ENCODE results near the gene EVI5L. TPM values are rescaled to one million over a fixed set of nuclear protein-coding genes. Genes with fewer than 3 reads are reported as not detected.
A peak's percentile ranks its signal among the peaks of the same experiment; 100 is the strongest.

EVI5L gene
- total RNA-seq, 3 donors from 2014 or later, result 7.5 to 12.5 (median 9.2) TPM

- intact Hi-C loops (cut with DNase I; ENCODE audit: low total_unique reads), result no loop called here
- no peak for DNase-seq (ENCODE audit: low spot score in 2 of 2)
- no peaks in the 10 kb centered on the region for H3K4me1 ChIP-seq
Observed at GRCh38 chr19:7868326-7868670, 38.3 kb downstream of the EVI5L start.

GRCh38 chr19:7868671-7869452, 38.8 kb downstream of the EVI5L start:
- H3K27ac ChIP-seq, result peak overlapping the region; percentile 78 to 83
- peaks cover 0 to 4% of the 10 kb centered on the region in 2 donors for H3K4me1 ChIP-seq
- peak overlapping the region; percentile 21 to 75 (median 62) for H3K4me3 ChIP-seq
- peak; percentile 68 to 79 for DNase-seq (ENCODE audit: low spot score in 2 of 2)
- peaks cover 3 to 18% of the 10 kb centered on the region in 2 donors for H3K27me3 ChIP-seq
- TF ChIP-seq POLR2AphosphoS5 (IDR thresholded peaks at IDR 0.05), result no peak
- no peak for TF ChIP-seq POLR2A (IDR thresholded peaks at IDR 0.05)
- peak in 2 of 3 donors; percentile 21 to 79 for TF ChIP-seq CTCF (IDR thresholded peaks at IDR 0.05)
- no peaks in the 10 kb centered on the region for H3K9me3 ChIP-seq
- H3K36me3 ChIP-seq, result no peaks in the 10 kb centered on the region
- intact Hi-C loops (cut with DNase I; ENCODE audit: low total_unique reads), result no loop called here

More at GRCh38 chr19:7868326-7868670, 38.3 kb downstream of the EVI5L start:
- Histone ChIP-seq H3K27ac (no peak overlapping the region), H3K9me3 (no peaks in the 10 kb centered on the region), H3K4me3 (peak overlapping the region in 2 of 3 donors; percentile 62 to 75), H3K36me3 (no peaks in the 10 kb centered on the region), H3K27me3 (peaks cover 0 to 13% of the 10 kb centered on the region in 2 donors)
- TF ChIP-seq CTCF (IDR thresholded peaks at IDR 0.05) (no peak), POLR2AphosphoS5 (IDR thresholded peaks at IDR 0.05) (no peak), POLR2A (IDR thresholded peaks at IDR 0.05) (no peak)

- peaks cover 5 to 20% of the 10 kb centered on the region in 2 donors for H3K27me3 ChIP-seq
- no peak for TF ChIP-seq POLR2A (IDR thresholded peaks at IDR 0.05)
- no peak for TF ChIP-seq CTCF (IDR thresholded peaks at IDR 0.05)
- TF ChIP-seq POLR2AphosphoS5 (IDR thresholded peaks at IDR 0.05), result no peak
- intact Hi-C loops (cut with DNase I; ENCODE audit: low total_unique reads), result no loop called here
- peak overlapping the region; percentile 21 to 75 (median 62) for H3K4me3 ChIP-seq
- H3K27ac ChIP-seq, result peak overlapping the region; percentile 78 to 83
- peak; percentile 71 to 80 for DNase-seq (ENCODE audit: low spot score in 2 of 2)
- H3K36me3 ChIP-seq, result no peaks in the 10 kb centered on the region
- H3K4me1 ChIP-seq, result peaks cover 0 to 8% of the 10 kb centered on the region in 2 donors
- no peaks in the 10 kb centered on the region for H3K9me3 ChIP-seq
Observed at GRCh38 chr19:7869453-7869909, 39.5 kb downstream of the EVI5L start.

GRCh38 chr19:7869910-7870511, 40.0 kb downstream of the EVI5L start:
- TF ChIP-seq POLR2A (IDR thresholded peaks at IDR 0.05) (no peak), POLR2AphosphoS5 (IDR thresholded peaks at IDR 0.05) (no peak), CTCF (IDR thresholded peaks at IDR 0.05) (no peak)
- Histone ChIP-seq H3K4me1 (peaks cover 0 to 8% of the 10 kb centered on the region in 2 donors), H3K27ac (peak overlapping the region; percentile 78 to 83), H3K27me3 (peaks cover 5 to 20% of the 10 kb centered on the region in 2 donors), H3K36me3 (no peaks in the 10 kb centered on the region), H3K4me3 (peak overlapping the region; percentile 21 to 75 (median 62)), H3K9me3 (no peaks in the 10 kb centered on the region)
- intact Hi-C loops (cut with DNase I; ENCODE audit: low total_unique reads), result no loop called here
- DNase-seq (ENCODE audit: low spot score in 2 of 2), result peak in 1 of 2 donors; percentile 78

Data from breast epithelium (tissue), 4 donors.